CD4-positive, alpha-beta T cell treated with Interleukin-4 for 1 hour (primary cell): ENCODE measurements around the gene ENDOU.
"Not testable (repeated sequence)": the region's sequence is repeated elsewhere in the genome, so short reads cannot be mapped to it uniquely, and the experiment has no call there.

Source experiments
- DNase-seq, 2 donors: peaks; one replicate each; pipeline ENCODE4 v3.0.0-alpha.2; 2020 to 2022

ENDOU gene

GRCh38 chr12:47672068-47672467 lies 53.2 kb downstream of the ENDOU start:
- no peak for DNase-seq

GRCh38 chr12:47667935-47668334 lies 57.4 kb downstream of the ENDOU start:
- DNase-seq: not testable (repeated sequence)
